LNCaP clone FGC (cell line): Measurements from ENCODE around the gene SARDH.

Source experiments
- DNase-seq: peaks from one replicate; pipeline ENCODE4 v3.0.0-alpha.2; 2011; ENCODE audit warnings: low read depth
- H3K4me3 ChIP-seq: 2 replicates; pipeline ENCODE4 v1.5.1; 2011; ENCODE audit warnings: mild to moderate bottlenecking, low read depth, low read length, control low read depth
- TF ChIP-seq, protein P1 (sequence below): IDR thresholded peaks from 2 replicates; pipeline ENCODE4 v1.5.1; 2012; ENCODE audit warnings: mild to moderate bottlenecking; ENCODE audit not compliant: control insufficient read depth, insufficient read depth; ENCODE audit errors: extremely low read depth

SARDH gene

GRCh38 chr9:133639613-133640012, 98.5 kb downstream of the SARDH start:
- no peak for DNase-seq
- TF ChIP-seq, protein P1, sequence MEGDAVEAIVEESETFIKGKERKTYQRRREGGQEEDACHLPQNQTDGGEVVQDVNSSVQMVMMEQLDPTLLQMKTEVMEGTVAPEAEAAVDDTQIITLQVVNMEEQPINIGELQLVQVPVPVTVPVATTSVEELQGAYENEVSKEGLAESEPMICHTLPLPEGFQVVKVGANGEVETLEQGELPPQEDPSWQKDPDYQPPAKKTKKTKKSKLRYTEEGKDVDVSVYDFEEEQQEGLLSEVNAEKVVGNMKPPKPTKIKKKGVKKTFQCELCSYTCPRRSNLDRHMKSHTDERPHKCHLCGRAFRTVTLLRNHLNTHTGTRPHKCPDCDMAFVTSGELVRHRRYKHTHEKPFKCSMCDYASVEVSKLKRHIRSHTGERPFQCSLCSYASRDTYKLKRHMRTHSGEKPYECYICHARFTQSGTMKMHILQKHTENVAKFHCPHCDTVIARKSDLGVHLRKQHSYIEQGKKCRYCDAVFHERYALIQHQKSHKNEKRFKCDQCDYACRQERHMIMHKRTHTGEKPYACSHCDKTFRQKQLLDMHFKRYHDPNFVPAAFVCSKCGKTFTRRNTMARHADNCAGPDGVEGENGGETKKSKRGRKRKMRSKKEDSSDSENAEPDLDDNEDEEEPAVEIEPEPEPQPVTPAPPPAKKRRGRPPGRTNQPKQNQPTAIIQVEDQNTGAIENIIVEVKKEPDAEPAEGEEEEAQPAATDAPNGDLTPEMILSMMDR, result no peak
- H3K4me3 ChIP-seq, result no peak overlapping the region

DNA sequence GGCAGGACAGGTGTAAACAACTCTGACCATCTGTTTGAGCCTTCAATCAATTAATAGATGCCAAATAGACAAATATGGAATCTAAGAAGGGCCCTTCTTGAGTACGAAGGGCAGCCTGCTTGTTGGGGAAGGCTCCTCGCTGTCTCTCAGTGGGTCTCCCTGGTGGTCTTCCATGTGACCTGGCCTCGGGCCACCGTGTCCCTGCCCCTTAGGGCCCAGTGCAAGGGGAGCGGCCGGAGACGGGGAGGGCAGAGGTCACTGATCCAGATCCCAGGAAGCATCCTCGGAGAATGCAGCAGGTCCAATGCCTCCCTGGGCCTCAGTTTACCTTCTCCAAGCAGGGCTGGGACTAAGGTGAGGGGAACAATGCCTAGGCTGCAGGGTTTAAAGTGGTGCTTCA, 99.4 kb downstream of the SARDH start:
- DNase-seq, result no peak
- TF ChIP-seq, protein P1, result no peak
- H3K4me3 ChIP-seq, result no peak overlapping the region

DNA sequence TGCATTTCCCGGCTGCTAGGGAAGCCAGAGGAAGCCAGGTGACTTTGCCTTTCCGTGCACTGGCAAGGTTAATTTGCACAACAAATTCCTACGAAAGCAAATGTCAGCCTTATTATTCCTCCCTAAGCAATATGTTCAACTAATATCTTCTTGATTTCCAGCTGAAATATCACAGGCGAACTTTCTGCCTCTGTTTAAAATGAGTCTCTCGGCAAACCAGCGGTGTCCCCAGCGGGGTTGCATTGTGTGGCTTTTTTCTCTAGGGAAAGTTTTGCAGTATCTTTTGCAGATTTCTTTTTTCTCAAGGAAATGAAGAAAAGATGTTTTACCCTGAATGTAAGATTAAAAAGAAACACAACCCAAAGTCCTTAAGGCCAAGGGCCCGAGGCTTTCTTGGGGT, 100.1 kb downstream of the SARDH start:
- H3K4me3 ChIP-seq, result no peak overlapping the region
- TF ChIP-seq, protein P1, result no peak
- no peak for DNase-seq

DNA sequence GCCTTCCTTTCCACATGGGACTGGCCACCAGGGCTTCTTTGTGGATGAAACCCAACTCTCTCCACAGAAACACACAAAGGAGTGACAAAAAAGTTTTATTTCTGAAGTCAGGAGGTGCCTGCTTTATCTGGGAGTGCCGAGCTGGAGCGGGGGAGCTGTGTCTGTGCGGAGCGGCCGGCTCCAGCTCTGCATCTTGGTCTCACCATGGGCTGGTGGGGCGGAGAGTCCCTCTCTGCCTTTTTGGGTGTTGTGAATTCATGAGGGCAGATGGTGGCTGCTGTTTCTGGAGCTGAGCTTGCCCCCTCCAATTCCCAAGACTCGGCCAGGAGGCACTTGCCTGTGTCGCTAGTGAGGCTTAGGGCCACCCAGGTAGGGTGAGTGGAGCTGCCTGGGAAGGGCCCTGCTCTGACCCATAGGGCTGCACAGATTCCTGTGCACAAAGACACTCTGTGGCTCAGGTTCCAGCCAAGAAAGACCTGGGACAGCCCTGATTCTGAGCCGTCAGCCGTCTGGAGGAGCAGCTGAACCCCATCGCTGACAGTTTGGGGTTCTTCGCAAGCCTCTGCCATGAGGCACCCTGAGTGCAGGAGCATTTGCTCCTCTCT, 100.6 kb downstream of the SARDH start:
- H3K4me3 ChIP-seq, result no peak overlapping the region
- TF ChIP-seq, protein P1, result no peak
- no peak for DNase-seq

- TF ChIP-seq, protein P1, result no peak
- no peak overlapping the region for H3K4me3 ChIP-seq
- DNase-seq, result no peak
Measured at GRCh38 chr9:133636902-133637301, 101.2 kb downstream of the SARDH start.

DNA sequence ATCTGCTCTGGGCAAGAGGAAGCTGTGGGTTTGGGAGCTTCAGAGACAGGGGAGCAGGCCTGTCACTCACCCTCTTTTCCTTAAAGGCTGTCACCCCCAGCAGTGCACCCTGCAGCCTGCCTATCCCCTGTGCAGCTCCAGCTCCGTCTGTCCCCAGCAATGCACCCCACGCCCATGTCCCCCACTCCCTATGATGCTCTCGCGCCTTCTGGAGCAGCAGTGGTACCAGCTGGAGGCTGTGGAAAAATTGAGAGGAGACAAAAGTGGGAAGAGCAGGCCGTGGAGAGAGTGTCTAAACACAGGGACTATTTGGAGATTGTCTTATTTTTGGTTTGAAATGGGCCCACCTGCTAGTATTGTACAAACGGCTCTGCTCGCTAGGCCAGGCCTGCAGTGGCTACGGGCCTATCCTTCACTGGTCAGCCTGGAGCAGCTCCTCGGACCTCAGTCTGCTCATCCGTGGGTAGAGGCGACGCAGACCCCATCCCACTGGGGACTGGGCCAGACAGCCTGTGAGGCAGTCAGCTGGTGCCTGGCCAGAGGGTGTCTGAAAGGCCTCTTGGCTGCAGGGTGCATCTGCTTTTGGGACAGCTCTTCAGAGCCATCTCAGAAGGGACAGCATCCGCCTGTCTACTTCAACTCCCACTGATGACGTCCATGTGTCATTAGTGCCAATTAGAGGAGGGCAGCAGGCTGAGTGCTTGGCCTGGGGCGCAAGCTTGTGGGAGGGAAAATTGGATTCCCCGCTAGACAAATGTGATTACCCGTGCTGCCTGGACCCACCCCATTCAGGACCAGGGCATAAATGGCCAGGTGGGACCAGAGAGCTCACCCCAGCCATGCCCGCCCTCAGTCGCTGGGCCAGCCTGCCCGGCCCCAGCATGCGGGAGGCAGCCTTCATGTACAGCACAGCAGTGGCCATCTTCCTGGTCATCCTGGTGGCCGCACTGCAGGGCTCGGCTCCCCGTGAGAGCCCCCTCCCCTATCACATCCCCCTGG, 102.3 kb downstream of the SARDH start, which contains the start of gene DBH:
Gene DBH (plus strand): TSS at position 831 of the 999 bp plus-strand sequence. CDS start 9 bp downstream, at position 840.
- no peak within 1 kb of the TSS for H3K4me3 ChIP-seq
- no peak for DNase-seq
- TF ChIP-seq, protein P1, result no peak

- TF ChIP-seq, protein P1, result no peak
- DNase-seq, result no peak
- no peak overlapping the region for H3K4me3 ChIP-seq
Measured at GRCh38 chr9:133635098-133635497, 103.1 kb downstream of the SARDH start.
